ENCODE results near the gene BTBD16.

BTBD16 gene

GRCh38 chr10:122271076-122271475, at the start of gene BTBD16:
TSS of gene BTBD16 (plus strand) at chr10:122271296. CDS start at chr10:122275082, 3,786 bp downstream.
- DNase-seq (ENCODE audit: low spot score), result no peak

DNA sequence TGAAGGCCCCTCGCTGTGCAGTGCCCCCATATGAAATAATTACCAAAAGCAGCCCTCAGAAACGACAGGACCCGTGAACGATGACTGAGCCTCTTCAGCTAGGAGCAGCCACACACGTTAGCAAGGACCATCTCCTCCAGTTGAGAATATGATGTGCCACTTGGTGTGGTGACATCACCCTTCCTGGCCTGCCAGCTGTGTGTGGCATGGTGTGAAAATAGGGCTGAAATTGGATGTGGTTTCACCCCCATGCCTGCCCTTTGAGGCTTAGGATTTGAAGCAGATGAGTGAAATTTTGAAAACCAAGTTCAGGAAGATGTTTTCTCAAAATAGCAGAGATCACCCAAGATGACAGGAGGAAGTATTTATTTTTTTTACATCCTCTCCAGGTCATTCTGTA, 49.1 kb upstream of the BTBD16 start:
- no peak for DNase-seq (ENCODE audit: low spot score)

DNA sequence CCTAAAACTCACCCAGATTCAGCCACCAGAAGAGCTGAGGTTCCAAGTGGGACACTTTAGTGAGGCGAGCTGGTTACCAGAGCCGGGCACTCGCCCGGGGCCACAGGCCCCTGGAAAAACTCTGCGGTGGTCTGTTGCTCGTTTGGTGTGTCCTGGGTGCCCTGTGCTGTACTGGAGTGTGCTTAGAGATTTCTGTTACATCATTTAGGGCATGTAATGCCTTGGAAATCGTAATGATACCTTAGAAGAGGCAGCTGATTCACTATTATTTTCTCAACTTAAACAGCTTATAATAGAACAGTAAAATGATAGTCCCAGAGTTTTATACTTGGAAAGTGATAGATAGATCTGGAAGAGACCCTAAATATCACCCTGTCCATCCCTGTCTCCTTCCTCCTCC, 48.5 kb upstream of the BTBD16 start:
- no peak for DNase-seq (ENCODE audit: low spot score)

GRCh38 chr10:122224159-122224558, 46.9 kb upstream of the BTBD16 start:
- DNase-seq (ENCODE audit: low spot score), result no peak

GRCh38 chr10:122225330-122225729, 45.8 kb upstream of the BTBD16 start:
- DNase-seq (ENCODE audit: low spot score), result no peak

DNA sequence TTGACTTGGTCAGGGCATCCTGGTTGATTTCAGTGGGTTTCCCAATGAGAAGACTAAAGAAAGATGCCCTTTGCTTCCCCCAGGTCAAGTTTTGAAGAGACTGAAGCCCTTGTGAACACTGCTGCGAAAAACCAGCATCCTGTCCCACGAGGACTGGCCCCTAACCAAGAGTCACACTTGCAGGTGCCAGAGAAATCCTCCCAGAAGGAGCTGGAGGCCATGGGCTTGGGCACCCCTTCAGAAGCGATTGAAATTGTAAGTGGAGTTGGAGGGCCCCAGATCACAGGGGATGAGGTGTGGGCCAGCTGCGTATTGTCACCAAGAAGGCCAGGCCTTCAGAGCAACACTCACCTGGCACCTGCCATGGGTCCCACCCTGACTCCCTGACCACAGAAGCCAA, 43.3 kb upstream of the BTBD16 start:
- DNase-seq (ENCODE audit: low spot score), result no peak

- no peak for DNase-seq (ENCODE audit: low spot score)
Observed at GRCh38 chr10:122229666-122230065, 41.4 kb upstream of the BTBD16 start.

DNA sequence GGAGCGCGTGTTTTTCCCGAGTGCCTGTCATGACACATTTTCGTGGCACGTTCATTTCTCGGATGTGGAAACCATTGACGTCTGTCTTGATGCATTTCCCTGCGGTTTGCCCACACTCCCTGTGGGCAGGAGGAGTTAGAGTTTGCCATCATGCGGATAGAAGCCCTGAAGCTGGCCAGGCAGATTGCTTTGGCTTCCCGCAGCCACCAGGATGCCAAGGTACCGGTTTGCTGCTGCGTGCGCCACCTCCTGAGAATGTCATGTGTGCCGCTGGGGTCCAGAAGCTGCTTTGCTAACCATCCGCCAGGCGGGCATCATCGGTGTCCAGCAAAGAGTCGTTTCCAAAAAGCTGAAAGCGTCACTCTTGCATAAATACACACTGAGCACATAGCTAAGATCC, 40.9 kb upstream of the BTBD16 start:
- DNase-seq (ENCODE audit: low spot score), result no peak

DNA sequence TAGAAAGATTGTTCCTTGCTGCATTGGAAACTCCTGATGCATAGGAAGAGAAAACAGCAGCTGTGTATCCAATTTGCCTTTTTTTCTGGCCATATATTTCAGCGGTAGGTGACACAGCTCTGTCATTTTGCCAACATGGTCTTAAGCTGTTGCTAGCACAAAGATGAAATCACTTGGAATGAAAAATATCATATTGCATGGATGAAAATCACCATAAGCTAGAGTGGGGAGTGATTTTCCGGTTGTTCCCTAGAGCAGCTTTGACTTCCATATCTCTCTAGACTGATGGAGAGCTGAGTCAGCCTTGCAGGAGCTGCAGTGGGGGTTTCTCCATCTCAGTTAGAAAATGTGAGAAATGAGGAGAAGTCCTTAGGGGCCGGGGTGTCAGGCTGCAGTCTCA, 38.3 kb upstream of the BTBD16 start:
- no peak for DNase-seq (ENCODE audit: low spot score)

DNA sequence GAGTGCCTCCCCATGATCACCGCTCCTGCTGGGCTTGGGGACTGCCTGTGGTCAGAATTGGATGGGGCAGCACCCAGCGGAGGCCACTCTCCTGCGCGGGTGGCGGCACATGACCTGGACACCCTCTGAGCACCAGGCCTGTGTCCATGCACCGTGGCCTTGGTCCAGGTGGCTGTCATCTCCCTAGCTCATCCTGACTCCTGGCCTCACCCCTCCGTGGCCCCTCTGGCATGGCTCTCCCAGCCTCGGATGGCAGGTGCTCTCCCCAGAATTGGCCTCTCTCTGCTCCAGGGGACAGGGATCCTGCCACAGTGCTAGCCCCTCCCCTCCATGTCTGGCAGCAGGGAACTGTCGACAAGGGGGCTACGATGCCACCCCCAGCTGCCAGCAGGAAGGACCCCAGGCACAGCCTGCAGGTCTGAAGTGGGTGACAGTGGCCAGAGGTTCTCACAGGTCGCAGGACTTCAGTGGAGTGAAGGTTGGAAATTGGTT, 37.2 kb upstream of the BTBD16 start:
- DNase-seq (ENCODE audit: low spot score), result no peak

DNA sequence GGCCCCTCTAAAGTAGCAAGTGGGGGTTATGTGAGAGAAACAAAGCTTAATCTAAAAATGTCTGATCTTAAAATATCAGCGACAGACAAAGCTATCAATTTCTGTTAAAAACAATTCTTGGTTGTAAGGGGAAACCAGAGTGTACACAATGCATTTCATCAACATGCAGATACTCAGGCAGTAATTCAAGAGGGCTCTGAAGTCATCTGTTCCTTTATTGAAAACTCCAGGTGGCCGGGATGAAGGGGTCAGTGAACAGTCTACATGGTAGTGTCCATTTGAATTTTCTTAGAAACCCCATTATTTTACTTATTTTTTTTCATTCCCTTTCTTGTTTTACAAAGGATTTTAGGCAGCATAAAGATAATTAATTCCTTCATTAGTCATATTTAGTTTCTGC, 36.7 kb upstream of the BTBD16 start:
- DNase-seq (ENCODE audit: low spot score), result no peak

GRCh38 chr10:122236690-122237306, 34.3 kb upstream of the BTBD16 start:
- DNase-seq (ENCODE audit: low spot score), result no peak

DNA sequence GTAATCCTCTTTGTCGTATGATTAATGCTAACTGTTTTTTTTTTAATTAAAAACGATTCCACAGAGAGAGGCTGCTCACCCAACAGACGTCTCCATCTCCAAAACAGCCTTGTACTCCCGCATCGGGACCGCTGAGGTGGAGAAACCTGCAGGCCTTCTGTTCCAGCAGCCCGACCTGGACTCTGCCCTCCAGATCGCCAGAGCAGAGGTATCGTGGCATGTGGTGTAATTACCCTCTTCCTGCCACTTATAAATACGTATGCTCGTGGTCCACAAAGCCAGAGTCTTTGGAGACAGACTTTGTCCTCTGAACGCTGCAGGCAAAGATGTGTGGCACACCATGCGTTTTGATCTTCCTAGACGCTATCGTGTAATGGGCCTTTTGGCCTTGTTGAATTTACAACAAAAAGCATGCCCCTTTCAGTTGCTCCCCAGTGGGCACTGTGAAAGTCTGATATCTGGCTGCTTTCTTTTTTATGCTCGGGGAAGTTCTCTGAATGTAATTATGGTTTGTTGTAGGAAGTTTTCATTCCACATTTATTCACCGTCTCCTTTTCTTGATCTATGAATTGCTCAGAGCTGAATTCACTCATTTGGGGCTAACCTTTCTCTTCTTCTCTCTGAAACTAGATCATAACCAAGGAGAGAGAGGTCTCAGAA, 33.6 kb upstream of the BTBD16 start:
- DNase-seq (ENCODE audit: low spot score), result no peak

- DNase-seq (ENCODE audit: low spot score), result no peak
Observed at GRCh38 chr10:122239578-122240257, 31.4 kb upstream of the BTBD16 start.

DNA sequence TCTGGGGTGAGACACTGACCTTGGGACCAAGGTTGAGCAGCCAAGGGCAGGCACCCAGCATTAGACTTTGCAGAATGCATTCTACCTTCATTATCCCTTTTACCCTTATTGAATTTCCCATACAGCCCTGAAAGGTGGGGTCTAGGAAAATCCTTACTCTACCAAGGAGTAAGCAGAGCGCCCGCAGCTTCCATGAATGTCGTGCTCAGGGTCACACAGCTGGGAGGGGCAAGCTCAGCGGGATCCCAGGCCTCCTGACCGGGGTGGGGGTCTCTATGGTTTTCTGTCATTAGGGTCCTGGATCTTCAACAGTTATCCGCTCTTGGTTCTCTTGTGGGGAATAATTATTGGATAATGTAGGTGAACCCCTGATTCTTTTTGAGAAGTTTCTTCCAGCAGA, 30.7 kb upstream of the BTBD16 start:
- no peak for DNase-seq (ENCODE audit: low spot score)

GRCh38 chr10:122241836-122242235, 29.3 kb upstream of the BTBD16 start:
- no peak for DNase-seq (ENCODE audit: low spot score)

DNA sequence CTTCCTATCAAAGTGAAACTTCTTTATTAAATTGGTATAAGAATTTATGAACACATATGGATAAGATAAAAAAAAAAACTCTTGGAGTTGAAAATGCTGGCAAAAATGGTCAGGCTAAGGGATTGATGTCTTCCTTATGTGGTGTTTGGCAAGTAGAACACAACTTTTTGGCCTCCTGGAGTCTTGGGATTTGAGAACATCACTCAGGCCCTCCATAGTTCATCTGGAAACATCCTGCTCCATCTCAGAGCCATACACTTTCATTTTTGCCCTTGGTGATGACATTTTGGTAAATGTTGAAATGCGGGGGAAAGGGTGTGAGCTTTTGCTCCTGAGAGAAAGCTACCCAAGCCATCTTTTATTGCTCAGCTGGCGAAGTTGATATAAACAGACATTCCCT, 27.5 kb upstream of the BTBD16 start:
- DNase-seq (ENCODE audit: low spot score), result no peak

- no peak for DNase-seq (ENCODE audit: low spot score)
Observed at GRCh38 chr10:122244001-122244975, 26.8 kb upstream of the BTBD16 start.

DNA sequence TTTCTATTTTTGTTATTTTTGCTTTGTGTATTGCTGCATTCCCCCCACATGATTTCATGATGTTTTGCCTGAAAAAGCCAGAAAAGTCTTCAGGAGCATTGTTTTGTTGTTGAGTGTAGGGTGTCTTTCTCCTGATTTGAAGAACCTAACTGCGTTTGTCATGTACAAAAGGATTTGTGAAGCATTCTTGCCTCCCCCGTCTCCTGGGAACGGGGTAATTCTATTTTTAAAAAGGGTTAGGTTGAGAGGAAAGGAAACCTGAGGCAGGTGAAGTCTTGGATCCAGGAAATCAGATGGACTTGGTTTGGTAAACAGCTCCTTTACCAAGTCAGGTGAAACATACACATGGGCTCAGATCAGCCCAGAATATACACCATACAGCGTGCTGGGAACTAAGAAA, 26.0 kb upstream of the BTBD16 start:
- DNase-seq (ENCODE audit: low spot score), result no peak

- no peak for DNase-seq (ENCODE audit: low spot score)
Observed at GRCh38 chr10:122245897-122246296, 25.2 kb upstream of the BTBD16 start.

DNA sequence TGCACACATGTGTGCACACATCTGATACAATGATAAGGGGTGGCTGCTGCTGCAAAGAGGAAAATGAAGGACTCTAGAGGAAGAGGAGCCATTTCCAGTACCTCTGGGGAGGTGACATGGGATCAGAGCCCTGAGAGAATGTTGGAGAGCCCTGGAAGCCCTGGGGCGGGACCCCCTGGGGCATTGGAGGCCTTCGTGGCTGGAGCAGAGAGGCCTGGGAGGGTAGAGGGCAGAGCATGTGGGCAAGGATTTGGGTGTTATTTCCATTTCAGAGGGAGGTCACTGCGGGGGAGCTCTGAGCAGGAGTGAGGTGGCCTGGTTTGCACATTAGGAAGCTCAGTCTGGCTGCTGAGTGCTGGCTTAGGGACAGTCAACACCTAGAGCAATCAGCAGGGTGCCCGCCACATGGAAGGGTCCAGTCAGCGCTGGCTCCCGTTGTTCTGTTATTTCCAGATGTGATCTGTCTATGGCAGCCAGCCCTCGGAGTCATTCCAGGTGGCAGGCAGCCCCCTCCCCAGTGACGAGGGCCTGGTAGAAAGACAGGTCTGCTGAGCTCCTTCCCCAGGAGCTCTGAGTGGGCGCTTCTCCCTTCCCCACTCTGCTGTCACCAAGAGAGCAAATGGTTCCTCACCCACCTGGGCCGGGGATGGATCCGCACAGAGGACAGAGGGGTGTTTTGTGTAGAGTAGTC, 24.1 kb upstream of the BTBD16 start:
- DNase-seq (ENCODE audit: low spot score), result no peak

All from activated CD4-positive, alpha-beta T cell treated with anti-CD3 and anti-CD28 coated beads, Interleukin-2, Interleukin-4, amounts not matched to agents 100 ng/mL and 50 ng/mL, durations not matched to agents 16 hours and 8 hours (primary cell).